ENCODE results near the gene MPP4. TPM values are rescaled to one million over a fixed set of nuclear protein-coding genes. Genes with fewer than 3 reads are reported as not detected.

Gene MPP4
- total RNA-seq, 1 donor from 2014 or later = not detected

- peak overlapping the region in 1 of 2 donors; percentile 54 for H3K4me3 ChIP-seq
- no peaks in the 10 kb centered on the region for H3K27me3 ChIP-seq
- peak in 1 of 2 donors; percentile 83 for DNase-seq (ENCODE audit: low spot score in 2 of 2)
- intact Hi-C loops (cut with DNase I) = loop anchor here (2.0 kb wide), 1 partner anchor 382 kb away; no protein-coding TSS in a partner anchor
- H3K36me3 ChIP-seq = peaks cover 5 to 12% of the 10 kb centered on the region in 2 donors
- H3K4me1 ChIP-seq = peaks cover 0 to 3% of the 10 kb centered on the region in 2 donors
- H3K27ac ChIP-seq = peak overlapping the region in 1 of 2 donors; percentile 9
- TF ChIP-seq CTCF (IDR thresholded peaks at IDR 0.05) = peak; percentile 47 to 61 (median 51)
- no peaks in the 10 kb centered on the region for H3K9me3 ChIP-seq
Observed at GRCh38 chr2:201618744-201619662, 79.4 kb downstream of the MPP4 start.

- H3K4me3 ChIP-seq = no peak overlapping the region
- H3K36me3 ChIP-seq = no peaks in the 10 kb centered on the region
- no peak overlapping the region for H3K27ac ChIP-seq
- H3K9me3 ChIP-seq = peaks cover 0 to 4% of the 10 kb centered on the region in 2 donors
- H3K27me3 ChIP-seq = no peaks in the 10 kb centered on the region
- no peak for TF ChIP-seq CTCF (IDR thresholded peaks at IDR 0.05)
- no peak for DNase-seq (ENCODE audit: low spot score in 2 of 2)
- no peaks in the 10 kb centered on the region for H3K4me1 ChIP-seq
- intact Hi-C loops (cut with DNase I) = no loop called here
Observed at GRCh38 chr2:201608021-201608420, 90.4 kb downstream of the MPP4 start.

GRCh38 chr2:201607568-201607967, 90.9 kb downstream of the MPP4 start:
- Histone ChIP-seq H3K4me3 (no peak overlapping the region), H3K9me3 (peaks cover 0 to 4% of the 10 kb centered on the region in 2 donors), H3K27ac (no peak overlapping the region), H3K27me3 (no peaks in the 10 kb centered on the region), H3K4me1 (no peaks in the 10 kb centered on the region), H3K36me3 (no peaks in the 10 kb centered on the region)
- intact Hi-C loops (cut with DNase I) = no loop called here
- no peak for TF ChIP-seq CTCF (IDR thresholded peaks at IDR 0.05)
- no peak for DNase-seq (ENCODE audit: low spot score in 2 of 2)

- TF ChIP-seq CTCF (IDR thresholded peaks at IDR 0.05) = no peak
- no peak for DNase-seq (ENCODE audit: low spot score in 2 of 2)
- H3K9me3 ChIP-seq = peaks cover 0 to 6% of the 10 kb centered on the region in 2 donors
- intact Hi-C loops (cut with DNase I) = no loop called here
- no peak overlapping the region for H3K4me3 ChIP-seq
- H3K4me1 ChIP-seq = no peaks in the 10 kb centered on the region
- H3K27ac ChIP-seq = no peak overlapping the region
- no peaks in the 10 kb centered on the region for H3K36me3 ChIP-seq
- H3K27me3 ChIP-seq = no peaks in the 10 kb centered on the region
Observed at GRCh38 chr2:201600906-201601305, 97.5 kb downstream of the MPP4 start.

GRCh38 chr2:201597397-201597796, 101.0 kb downstream of the MPP4 start:
- H3K4me3 ChIP-seq = no peak overlapping the region
- peaks cover 0 to 6% of the 10 kb centered on the region in 2 donors for H3K9me3 ChIP-seq
- TF ChIP-seq CTCF (IDR thresholded peaks at IDR 0.05) = no peak
- H3K27ac ChIP-seq = no peak overlapping the region
- DNase-seq (ENCODE audit: low spot score in 2 of 2) = no peak
- intact Hi-C loops (cut with DNase I) = no loop called here
- H3K4me1 ChIP-seq = no peaks in the 10 kb centered on the region
- H3K27me3 ChIP-seq = no peaks in the 10 kb centered on the region
- H3K36me3 ChIP-seq = no peaks in the 10 kb centered on the region

Other genes with a start within 250 kb of the MPP4 start
- 40.3 TPM for gene TRAK2, start 247.2 kb downstream of the MPP4 start, total RNA-seq
- gene STRADB, start 246.9 kb downstream of the MPP4 start, total RNA-seq = 22.8 TPM
- 8.4 TPM for gene TMEM237, start 55.1 kb downstream of the MPP4 start, total RNA-seq
- gene ALS2, start 82.3 kb upstream of the MPP4 start, total RNA-seq = 6.5 TPM
- gene CDK15, start 107.9 kb upstream of the MPP4 start, total RNA-seq = 1.5 TPM

All from ascending aorta (tissue), 2 donors.